Ovary (tissue), 3 donors: Measurements from ENCODE around the gene TMOD4.

Source experiments
- CTCF ChIP-seq, 3 donors: fragments of 450-650 bp in 2 of 3; fragments of 200-600 bp in 1 of 3; IDR thresholded peaks; one replicate each; pipeline versions ENCODE4 v1.5.1 to v1.8.0; 2016 to 2022; ENCODE audit warnings: antibody characterized with exemption in 3 of 3, mild to moderate bottlenecking in 1 of 3
- EP300 ChIP-seq: sonication (generic); formaldehyde crosslinking; IDR thresholded peaks from one replicate; pipeline ENCODE4 v1.6.1; 2017; ENCODE audit warnings: antibody characterized with exemption
- POLR2A ChIP-seq: fragments of 450-650 bp; IDR thresholded peaks from one replicate; pipeline ENCODE4 v1.6.1; 2017; ENCODE audit warnings: antibody characterized with exemption, mild to moderate bottlenecking, moderate library complexity
- donor health status: DM: no; HTN: no; CAD: no.

GRCh38 chr1:151128800-151129199, 47.0 kb downstream of the TMOD4 start:
- TF ChIP-seq CTCF (IDR thresholded peaks at IDR 0.05) (no peak), POLR2A (no peak), EP300 (no peak)
